Activated CD4-positive, alpha-beta T cell treated with anti-CD3 and anti-CD28 coated beads for 36 hours (primary cell): ENCODE results near the gene DDX1. TPM values are rescaled to one million over a fixed set of nuclear protein-coding genes. Genes with fewer than 3 reads are reported as not detected.

Experiments
- ATAC-seq: fragments of 200-7000 bp; cut with Tn5 transposase; one replicate; pipeline ENCODE4 v1.10.0; 2021; ENCODE audit warnings: mild to moderate bottlenecking, moderate library complexity
- CTCF ChIA-PET: fragments of 350-600 bp; sonication (Branson Sonifier 250); formaldehyde crosslinking; loops from one replicate; lab custom pipeline; 2021; ENCODE audit warnings: antibody characterized with exemption; lab: Charles Lee
- POLR2A ChIA-PET: fragments of 350-600 bp; sonication (Branson Sonifier 250); formaldehyde crosslinking; loops from one replicate; lab custom pipeline; 2021; ENCODE audit warnings: antibody characterized with exemption, inconsistent platforms; lab: Charles Lee
- DNase-seq: peaks from one replicate; pipeline ENCODE4 v3.0.0-alpha.2; 2020
- H3K27ac Mint-ChIP-seq: one replicate; pipeline ENCODE4 v1.8.0; 2021; ENCODE audit warnings: mixed read lengths
- H3K27me3 Mint-ChIP-seq: one replicate; pipeline ENCODE4 v1.8.0; 2021; ENCODE audit warnings: mixed read lengths
- H3K36me3 Mint-ChIP-seq: one replicate; pipeline ENCODE4 v1.8.0; 2021; ENCODE audit warnings: low read depth, mixed read lengths
- H3K4me1 Mint-ChIP-seq: one replicate; pipeline ENCODE4 v1.8.0; 2021; ENCODE audit warnings: mixed read lengths
- H3K4me3 Mint-ChIP-seq: one replicate; pipeline ENCODE4 v1.8.0; 2021; ENCODE audit warnings: mild to moderate bottlenecking, moderate library complexity, mixed read lengths
- H3K9me3 Mint-ChIP-seq: one replicate; pipeline ENCODE4 v1.8.0; 2021; ENCODE audit warnings: low read depth, mixed read lengths
- intact Hi-C, 2 experiments: fragments of 100-400 bp; cut with DNase I in 1 of 2; cut with micrococcal nuclease in 1 of 2; formaldehyde crosslinking; loops; one replicate each; pipeline versions ENCODE4 v1.14.2 to v1.15.1; 2022 to 2024; cut with DNase I, micrococcal nuclease
- total RNA-seq, 2 experiments: library from RNA; stranded (reverse); gene quantifications; one replicate each; pipeline ENCODE4 v1.2.3, GENCODE V29; 2021

The DDX1 gene
- total RNA-seq, 2 experiments from 2014 or later, result 87.6 to 96.2 TPM

- intact Hi-C loops, result no loop called here
- H3K36me3 Mint-ChIP-seq, result peaks cover 12% of the 10 kb centered on the region
- no peak for DNase-seq
- no peaks in the 10 kb centered on the region for H3K9me3 Mint-ChIP-seq
- H3K27me3 Mint-ChIP-seq, result no peaks in the 10 kb centered on the region
- CTCF ChIA-PET, result interaction anchor here (0.9 to 1.0 kb wide), 2 partner anchors 9 to 21 kb away, joined by 3 read pairs; no protein-coding TSS in a partner anchor
- H3K27ac Mint-ChIP-seq, result peak overlapping the region; percentile 33
- peaks cover 16% of the 10 kb centered on the region for H3K4me1 Mint-ChIP-seq
- POLR2A ChIA-PET, result no interaction called here
- no peak overlapping the region for H3K4me3 Mint-ChIP-seq
- no peak for ATAC-seq
Measured at GRCh38 chr2:15554525-15555218, 37.0 kb upstream of the DDX1 start.

DNA sequence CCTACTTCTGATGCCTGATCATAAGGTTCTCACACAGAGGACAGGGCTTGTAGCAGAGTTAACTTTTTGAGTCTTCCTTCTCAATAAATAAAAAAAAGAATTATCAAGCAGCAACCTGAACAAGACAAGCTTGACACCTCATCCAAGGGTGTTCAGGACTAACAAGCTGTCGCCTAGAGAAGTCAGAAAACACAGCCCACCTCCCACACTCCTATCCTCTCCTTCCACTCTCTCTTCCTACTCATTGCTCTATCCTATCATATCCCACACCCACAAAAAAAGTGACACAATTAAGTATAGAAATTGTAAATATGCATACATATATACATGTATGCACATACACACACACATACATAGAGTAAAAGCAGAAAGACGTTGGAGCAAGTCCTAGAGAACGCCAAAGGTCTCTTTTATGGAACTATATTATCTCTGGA is 35.9 kb upstream of the DDX1 start:
- DNase-seq, result no peak
- intact Hi-C loops, result no loop called here
- POLR2A ChIA-PET, result no interaction called here
- no peak overlapping the region for H3K4me3 Mint-ChIP-seq
- no peak overlapping the region for H3K27ac Mint-ChIP-seq
- no peak for ATAC-seq
- no peaks in the 10 kb centered on the region for H3K27me3 Mint-ChIP-seq
- H3K9me3 Mint-ChIP-seq, result no peaks in the 10 kb centered on the region
- H3K36me3 Mint-ChIP-seq, result peaks cover 12% of the 10 kb centered on the region
- CTCF ChIA-PET, result interaction anchor here (1.8 kb wide), 1 partner anchor 22 kb away, joined by 5 read pairs; no protein-coding TSS in a partner anchor
- H3K4me1 Mint-ChIP-seq, result peaks cover 22% of the 10 kb centered on the region

DNA sequence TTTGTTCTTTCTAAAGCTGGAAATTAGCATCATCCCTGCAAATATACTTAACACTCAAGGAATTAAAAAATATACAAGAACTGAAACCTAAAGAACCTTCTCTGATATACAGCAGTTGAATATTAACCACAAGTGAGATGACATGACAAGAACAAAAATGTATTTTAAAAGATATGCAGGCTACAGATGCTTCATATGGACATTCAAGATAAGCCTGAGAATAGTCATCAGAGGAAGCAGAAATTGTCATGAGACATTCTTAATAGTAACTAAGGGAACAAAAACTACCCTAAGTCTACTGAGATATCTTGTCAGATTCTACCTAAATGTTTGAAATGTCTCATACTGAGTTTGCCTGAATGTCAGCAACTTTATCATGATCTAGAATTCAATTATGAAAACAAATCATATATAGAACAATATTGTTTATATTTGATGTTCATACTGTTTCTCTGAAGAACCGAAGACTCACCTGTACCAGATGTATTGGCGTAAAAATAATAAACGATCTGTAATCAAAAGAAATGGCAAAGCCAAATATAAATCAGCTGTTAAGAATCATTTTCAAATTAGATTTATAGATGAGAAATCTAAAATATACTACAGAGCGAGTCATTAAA is 35.2 kb upstream of the DDX1 start:
- ATAC-seq (no peak), DNase-seq (no peak)
- no peak overlapping the region for H3K4me3 Mint-ChIP-seq
- no peak overlapping the region for H3K27ac Mint-ChIP-seq
- peaks cover 22% of the 10 kb centered on the region for H3K4me1 Mint-ChIP-seq
- intact Hi-C loops, result no loop called here
- H3K9me3 Mint-ChIP-seq, result no peaks in the 10 kb centered on the region
- POLR2A ChIA-PET, result no interaction called here
- CTCF ChIA-PET, result interaction anchor here (0.6 to 1.8 kb wide), 2 partner anchors 21 to 86 kb away, joined by 4 to 5 read pairs; no protein-coding TSS in a partner anchor
- H3K36me3 Mint-ChIP-seq, result peaks cover 12% of the 10 kb centered on the region
- no peaks in the 10 kb centered on the region for H3K27me3 Mint-ChIP-seq

GRCh38 chr2:15557887-15558311 is 33.8 kb upstream of the DDX1 start:
- ATAC-seq (no peak), DNase-seq (no peak)
- Mint-ChIP-seq H3K36me3 (peaks cover 7% of the 10 kb centered on the region), H3K27me3 (no peaks in the 10 kb centered on the region), H3K9me3 (no peaks in the 10 kb centered on the region), H3K27ac (no peak overlapping the region), H3K4me3 (no peak overlapping the region), H3K4me1 (peaks cover 34% of the 10 kb centered on the region)
- ChIA-PET CTCF (interaction anchor here (0.5 to 2.7 kb wide), 3 partner anchors 12 to 425 kb away, joined by 3 to 13 read pairs (median 3); no protein-coding TSS in a partner anchor), POLR2A (no interaction called here)
- intact Hi-C loops, result no loop called here

DNA sequence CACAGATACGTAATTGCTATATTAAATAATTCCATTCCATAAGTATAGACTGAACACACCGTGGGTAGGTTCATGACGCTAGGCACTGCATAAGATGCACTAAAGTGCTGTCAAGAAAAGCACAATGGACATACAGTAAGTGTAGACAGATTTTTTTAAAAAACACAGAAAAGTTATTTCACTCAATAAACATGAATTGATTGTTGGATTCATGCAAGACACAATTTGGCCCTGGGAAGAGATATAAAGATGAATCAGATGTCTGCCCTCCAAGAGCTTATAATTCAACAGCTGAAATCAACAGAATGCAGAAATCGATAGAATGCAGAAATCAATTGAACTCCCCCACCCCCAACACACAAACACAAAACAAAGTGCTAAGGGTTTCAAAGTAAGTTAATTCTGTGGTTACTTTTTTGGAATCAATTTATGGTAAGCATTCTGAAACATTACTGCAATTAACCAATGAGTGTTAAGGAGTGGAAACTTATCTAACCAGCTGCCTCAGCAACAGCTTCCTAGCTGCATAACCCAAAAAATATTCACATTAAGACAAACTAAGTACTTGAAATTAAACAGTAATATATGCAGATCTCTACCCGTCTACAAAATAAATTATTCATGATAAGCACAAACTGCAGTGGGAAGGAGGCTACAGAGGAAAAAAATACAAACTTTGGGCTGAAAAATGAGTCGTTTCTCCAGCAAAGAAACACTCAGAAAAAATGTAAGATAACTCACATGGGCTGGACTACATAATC is 32.1 kb upstream of the DDX1 start:
- intact Hi-C loops, result loop anchor here (5.0 kb wide), 2 partner anchors 382 to 417 kb away; no protein-coding TSS in a partner anchor
- ATAC-seq, result no peak
- CTCF ChIA-PET, result interaction anchor here (0.6 to 2.7 kb wide), 4 partner anchors 13 to 18 kb away, joined by 3 to 13 read pairs (median 4); no protein-coding TSS in a partner anchor
- H3K36me3 Mint-ChIP-seq, result peaks cover 2% of the 10 kb centered on the region
- no peaks in the 10 kb centered on the region for H3K27me3 Mint-ChIP-seq
- no peak overlapping the region for H3K27ac Mint-ChIP-seq
- H3K4me3 Mint-ChIP-seq, result peak overlapping the region; percentile 96
- DNase-seq, result no peak
- no peaks in the 10 kb centered on the region for H3K9me3 Mint-ChIP-seq
- POLR2A ChIA-PET, result interaction anchor here (0.6 kb wide), 1 partner anchor 381 kb away, joined by 4 read pairs; no protein-coding TSS in a partner anchor
- peaks cover 36% of the 10 kb centered on the region for H3K4me1 Mint-ChIP-seq

- Mint-ChIP-seq H3K4me1 (peaks cover 34% of the 10 kb centered on the region), H3K27ac (peak overlapping the region; percentile 97), H3K27me3 (no peaks in the 10 kb centered on the region), H3K4me3 (peak overlapping the region; percentile 96), H3K36me3 (no peaks in the 10 kb centered on the region), H3K9me3 (no peaks in the 10 kb centered on the region)
- intact Hi-C loops, result loop anchor here (5.0 kb wide), 2 partner anchors 383 to 418 kb away; no protein-coding TSS in a partner anchor
- ChIA-PET CTCF (interaction anchor here (0.6 to 2.7 kb wide), 6 partner anchors 9 to 32 kb away, joined by 3 to 13 read pairs (median 4); partner anchors contain the start of gene DDX1), POLR2A (no interaction called here)
- ATAC-seq (peak; percentile 51), DNase-seq (peak; percentile 45)
Measured at GRCh38 chr2:15560140-15560987, 31.3 kb upstream of the DDX1 start.

GRCh38 chr2:15560988-15561573 is 30.6 kb upstream of the DDX1 start, which contains the start of gene NBAS:
Gene NBAS, minus strand, starts transcription at chr2:15561334. Its CDS starts 30 bp downstream, at chr2:15561304.
- POLR2A ChIA-PET, result interaction anchor here (0.8 to 1.3 kb wide), 2 partner anchors 16 to 30 kb away, joined by 4 read pairs; partner anchors contain the start of gene DDX1
- intact Hi-C loops, result loop anchor here (1.0 to 5.0 kb wide), 4 partner anchors 30 to 419 kb away; partner anchors contain the start of gene DDX1 (in 1 of the 2)
- CTCF ChIA-PET, result interaction anchor here (0.7 to 3.4 kb wide), 6 partner anchors 9 to 31 kb away, joined by 3 to 15 read pairs (median 6); partner anchors contain the start of gene DDX1
- Mint-ChIP-seq H3K9me3 (no peaks in the 10 kb centered on the region), H3K27ac (peak within 1 kb of the TSS; percentile 97), H3K4me1 (peaks cover 34% of the 10 kb centered on the region), H3K4me3 (peak within 1 kb of the TSS; percentile 96), H3K36me3 (no peaks in the 10 kb centered on the region), H3K27me3 (peaks cover 2% of the 10 kb centered on the region)
- peak; percentile 90 for DNase-seq
- ATAC-seq, result peak; percentile 80

GRCh38 chr2:15561574-15562344 is 29.9 kb upstream of the DDX1 start:
- intact Hi-C loops, result loop anchor here (1.0 to 5.0 kb wide), 4 partner anchors 30 to 419 kb away; partner anchors contain the start of gene DDX1 (in 1 of the 2)
- Mint-ChIP-seq H3K27ac (peak overlapping the region; percentile 97), H3K9me3 (no peaks in the 10 kb centered on the region), H3K4me1 (peaks cover 34% of the 10 kb centered on the region), H3K4me3 (peak overlapping the region; percentile 96), H3K36me3 (no peaks in the 10 kb centered on the region), H3K27me3 (peaks cover 2% of the 10 kb centered on the region)
- CTCF ChIA-PET, result interaction anchor here (0.7 to 3.4 kb wide), 6 partner anchors 14 to 53 kb away, joined by 4 to 15 read pairs (median 6); partner anchors contain the start of gene DDX1
- ATAC-seq (peak; percentile 48), DNase-seq (peak; percentile 67)
- POLR2A ChIA-PET, result interaction anchor here (0.8 to 1.3 kb wide), 2 partner anchors 15 to 30 kb away, joined by 4 read pairs; partner anchors contain the start of gene DDX1
